Stomach (tissue), 4 donors: Measurements from ENCODE around the gene SLC39A6.

ENCODE experiments used
- EP300 ChIP-seq: sonication (generic); formaldehyde crosslinking; IDR thresholded peaks from one replicate; pipeline ENCODE4 v1.6.1; 2017; ENCODE audit warnings: antibody characterized with exemption
- TF ChIP-seq, protein P1 (sequence below), 7 experiments: fragments of 450-650 bp in 4 of 7; fragments of 200-600 bp in 3 of 7; sonication (generic) in 3 of 7; IDR thresholded peaks; one replicate each; pipeline ENCODE4 v1.5.1; 2016 to 2019; ENCODE audit warnings: antibody characterized with exemption in 7 of 7, control low read depth in 2 of 7, mild to moderate bottlenecking in 1 of 7

GRCh38 chr18:36094431-36094830 lies 34.7 kb downstream of the SLC39A6 start:
- TF ChIP-seq EP300: no peak
- TF ChIP-seq, protein P1, sequence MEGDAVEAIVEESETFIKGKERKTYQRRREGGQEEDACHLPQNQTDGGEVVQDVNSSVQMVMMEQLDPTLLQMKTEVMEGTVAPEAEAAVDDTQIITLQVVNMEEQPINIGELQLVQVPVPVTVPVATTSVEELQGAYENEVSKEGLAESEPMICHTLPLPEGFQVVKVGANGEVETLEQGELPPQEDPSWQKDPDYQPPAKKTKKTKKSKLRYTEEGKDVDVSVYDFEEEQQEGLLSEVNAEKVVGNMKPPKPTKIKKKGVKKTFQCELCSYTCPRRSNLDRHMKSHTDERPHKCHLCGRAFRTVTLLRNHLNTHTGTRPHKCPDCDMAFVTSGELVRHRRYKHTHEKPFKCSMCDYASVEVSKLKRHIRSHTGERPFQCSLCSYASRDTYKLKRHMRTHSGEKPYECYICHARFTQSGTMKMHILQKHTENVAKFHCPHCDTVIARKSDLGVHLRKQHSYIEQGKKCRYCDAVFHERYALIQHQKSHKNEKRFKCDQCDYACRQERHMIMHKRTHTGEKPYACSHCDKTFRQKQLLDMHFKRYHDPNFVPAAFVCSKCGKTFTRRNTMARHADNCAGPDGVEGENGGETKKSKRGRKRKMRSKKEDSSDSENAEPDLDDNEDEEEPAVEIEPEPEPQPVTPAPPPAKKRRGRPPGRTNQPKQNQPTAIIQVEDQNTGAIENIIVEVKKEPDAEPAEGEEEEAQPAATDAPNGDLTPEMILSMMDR (IDR thresholded peaks at IDR 0.05): no peak
